Trophoblast cell (in vitro differentiated cells and primary cell): ENCODE data around the gene NLRP3.
A peak's percentile ranks its signal among the peaks of the same experiment; 100 is the strongest.
"Not testable (repeated sequence)": the region's sequence is repeated elsewhere in the genome, so short reads cannot be mapped to it uniquely, and the experiment has no call there.

Experiments
- DNase-seq, 2 donors: peaks; one replicate each; pipeline ENCODE4 v3.0.0-alpha.2; 2016
- H2AFZ ChIP-seq: 2 replicates; pipeline ENCODE4 v1.6.1; 2013; ENCODE audit warnings: low read length, moderate library complexity, mild to moderate bottlenecking; ENCODE audit not compliant: insufficient read depth, poor library complexity
- H2AK5ac ChIP-seq: 2 replicates; pipeline ENCODE4 v1.6.1; 2013; ENCODE audit warnings: mild to moderate bottlenecking, low read length
- H2BK120ac ChIP-seq: 2 replicates; pipeline ENCODE4 v1.6.1; 2013; ENCODE audit warnings: low read length, mild to moderate bottlenecking, moderate library complexity; ENCODE audit not compliant: insufficient read depth, poor library complexity
- H2BK12ac ChIP-seq: 2 replicates; pipeline ENCODE4 v1.6.1; 2013; ENCODE audit warnings: mild to moderate bottlenecking, low read length, moderate library complexity
- H2BK5ac ChIP-seq: 2 replicates; pipeline ENCODE4 v1.6.1; 2013; ENCODE audit warnings: low read length, low read depth, moderate library complexity, mild to moderate bottlenecking; ENCODE audit not compliant: poor library complexity
- H3K14ac ChIP-seq: 2 replicates; pipeline ENCODE4 v1.6.1; 2013; ENCODE audit warnings: mild to moderate bottlenecking, low read length
- H3K18ac ChIP-seq: 2 replicates; pipeline ENCODE4 v1.6.1; 2013; ENCODE audit warnings: mild to moderate bottlenecking, low read length
- H3K23ac ChIP-seq: 2 replicates; pipeline ENCODE4 v1.6.1; 2013; ENCODE audit warnings: low read length
- H3K27ac ChIP-seq: 2 replicates; pipeline ENCODE4 v1.5.1; 2013; ENCODE audit warnings: low read depth, mild to moderate bottlenecking, inconsistent platforms, low read length, moderate library complexity
- H3K27me3 ChIP-seq: 2 replicates; pipeline ENCODE4 v1.6.1; 2013; ENCODE audit warnings: inconsistent platforms, mild to moderate bottlenecking, low read length, moderate library complexity; ENCODE audit not compliant: insufficient read depth
- H3K36me3 ChIP-seq, 2 experiments: 1 replicate in 1 of 2; 2 replicates in 1 of 2; pipeline ENCODE4 v1.6.1; 2013; ENCODE audit warnings: low read length in 2 of 2, mild to moderate bottlenecking in 2 of 2, moderate library complexity in 1 of 2; ENCODE audit not compliant: insufficient read depth in 2 of 2, control insufficient read depth in 1 of 2
- H3K4ac ChIP-seq: 2 replicates; pipeline ENCODE4 v1.6.1; 2013; ENCODE audit warnings: low read depth, mild to moderate bottlenecking, low read length, moderate library complexity
- H3K4me1 ChIP-seq, 2 experiments: 1 replicate in 1 of 2; 2 replicates in 1 of 2; pipeline ENCODE4 v1.6.1; 2013; ENCODE audit warnings: low read length in 2 of 2, mild to moderate bottlenecking in 2 of 2, moderate library complexity in 1 of 2; ENCODE audit not compliant: insufficient read depth in 2 of 2, control insufficient read depth in 1 of 2
- H3K4me2 ChIP-seq: 2 replicates; pipeline ENCODE4 v1.6.1; 2013; ENCODE audit warnings: inconsistent platforms, mild to moderate bottlenecking, low read length, moderate library complexity
- H3K4me3 ChIP-seq: 2 replicates; pipeline ENCODE4 v1.5.1; 2013; ENCODE audit warnings: mild to moderate bottlenecking, low read depth, low read length, inconsistent platforms
- H3K79me1 ChIP-seq: one replicate; pipeline ENCODE4 v1.6.1; 2013; ENCODE audit warnings: low read length
- H3K79me2 ChIP-seq: 2 replicates; pipeline ENCODE4 v1.6.1; 2013; ENCODE audit warnings: low read length, mild to moderate bottlenecking; ENCODE audit not compliant: control insufficient read depth, insufficient read depth, poor library complexity
- H3K9ac ChIP-seq: 2 replicates; pipeline ENCODE4 v1.6.1; 2013; ENCODE audit warnings: mild to moderate bottlenecking, low read length
- H3K9me3 ChIP-seq: 2 replicates; pipeline ENCODE4 v1.6.1; 2013; ENCODE audit warnings: low read depth, mild to moderate bottlenecking, control low read depth, inconsistent platforms, low read length; ENCODE audit not compliant: insufficient read depth
- H4K12ac ChIP-seq: 2 replicates; pipeline ENCODE4 v1.6.1; 2013; ENCODE audit warnings: low read depth, mild to moderate bottlenecking, low read length, moderate library complexity
- H4K8ac ChIP-seq: 2 replicates; pipeline ENCODE4 v1.6.1; 2013; ENCODE audit warnings: low read depth, mild to moderate bottlenecking, low read length, moderate library complexity
- H4K91ac ChIP-seq: one replicate; pipeline ENCODE4 v1.6.1; 2013; ENCODE audit warnings: low read depth, mild to moderate bottlenecking, low read length, moderate library complexity
- WGBS: extraction: QIAGEN DNeasy Blood & Tissue Kit; methylation state at CpG from one replicate; pipeline ENCODE4 v1.1.7; 2013; ENCODE audit warnings: missing lambda C conversion rate; ENCODE audit not compliant: insufficient read length, insufficient coverage; ENCODE audit errors: extremely low coverage; 5-methylcytosine and 5-hydroxymethylcytosine counted together

NLRP3 gene

GRCh38 chr1:247476328-247477058 is 60.5 kb downstream of the NLRP3 start:
- H4K8ac ChIP-seq, H3K23ac ChIP-seq, DNase-seq, H3K18ac ChIP-seq, H3K36me3 ChIP-seq, H3K27me3 ChIP-seq, H3K9ac ChIP-seq, H3K4me3 ChIP-seq, H2BK12ac ChIP-seq, H2AFZ ChIP-seq, H3K4me2 ChIP-seq, H3K14ac ChIP-seq, H3K4me1 ChIP-seq, H4K12ac ChIP-seq, H3K9me3 ChIP-seq, H3K79me2 ChIP-seq, H2AK5ac ChIP-seq: not testable (repeated sequence)
- H2BK5ac ChIP-seq: peak overlapping the region; percentile 99
- peaks cover 30% of the 10 kb centered on the region for H3K79me1 ChIP-seq
- H2BK120ac ChIP-seq: peak overlapping the region; percentile 90
- H3K4ac ChIP-seq: peak overlapping the region; percentile 83
- peak overlapping the region; percentile 97 for H3K27ac ChIP-seq
- WGBS: no CpG with 5 or more reads among the region's 6 CpGs
- peak overlapping the region; percentile 92 for H4K91ac ChIP-seq

GRCh38 chr1:247482747-247483146 is 66.8 kb downstream of the NLRP3 start:
- H2BK120ac ChIP-seq: no peak overlapping the region
- H3K4me3 ChIP-seq: no peak overlapping the region
- H3K36me3 ChIP-seq: no peaks in the 10 kb centered on the region
- no peaks in the 10 kb centered on the region for H3K27me3 ChIP-seq
- no peak overlapping the region for H3K18ac ChIP-seq
- no peak overlapping the region for H3K4me2 ChIP-seq
- H3K79me2 ChIP-seq: no peaks in the 10 kb centered on the region
- no CpG with 5 or more reads among the region's 1 CpG for WGBS
- no peak for DNase-seq
- no peak overlapping the region for H2BK12ac ChIP-seq
- no peaks in the 10 kb centered on the region for H3K9me3 ChIP-seq
- H2AK5ac ChIP-seq: no peak overlapping the region
- no peak overlapping the region for H2AFZ ChIP-seq
- H3K4ac ChIP-seq: no peak overlapping the region
- H3K79me1 ChIP-seq: peaks cover 18% of the 10 kb centered on the region
- H3K9ac ChIP-seq: no peak overlapping the region
- no peak overlapping the region for H2BK5ac ChIP-seq
- no peak overlapping the region for H4K12ac ChIP-seq
- H3K27ac ChIP-seq: no peak overlapping the region
- H4K91ac ChIP-seq: no peak overlapping the region
- no peaks in the 10 kb centered on the region for H3K4me1 ChIP-seq
- no peak overlapping the region for H3K14ac ChIP-seq
- H3K23ac ChIP-seq: no peak overlapping the region
- H4K8ac ChIP-seq: no peak overlapping the region

- no peak overlapping the region for H4K8ac ChIP-seq
- H4K12ac ChIP-seq: no peak overlapping the region
- H3K4ac ChIP-seq: no peak overlapping the region
- no peaks in the 10 kb centered on the region for H3K36me3 ChIP-seq
- peak; percentile 20 to 74 for DNase-seq
- peak overlapping the region; percentile 17 for H4K91ac ChIP-seq
- no peak overlapping the region for H3K23ac ChIP-seq
- H2BK5ac ChIP-seq: no peak overlapping the region
- no peaks in the 10 kb centered on the region for H3K79me2 ChIP-seq
- H3K14ac ChIP-seq: no peak overlapping the region
- peaks cover 6% of the 10 kb centered on the region for H3K79me1 ChIP-seq
- peak overlapping the region; percentile 90 for H2BK12ac ChIP-seq
- no peak overlapping the region for H3K27ac ChIP-seq
- H2BK120ac ChIP-seq: peak overlapping the region; percentile 74
- no peak overlapping the region for H2AFZ ChIP-seq
- H3K4me3 ChIP-seq: no peak overlapping the region
- H3K18ac ChIP-seq: no peak overlapping the region
- no peaks in the 10 kb centered on the region for H3K9me3 ChIP-seq
- H2AK5ac ChIP-seq: no peak overlapping the region
- no peak overlapping the region for H3K4me2 ChIP-seq
- no peaks in the 10 kb centered on the region for H3K4me1 ChIP-seq
- H3K27me3 ChIP-seq: no peaks in the 10 kb centered on the region
- no peak overlapping the region for H3K9ac ChIP-seq
Observed at GRCh38 chr1:247487057-247487456, 71.1 kb downstream of the NLRP3 start.

- peaks cover 3% of the 10 kb centered on the region for H3K79me1 ChIP-seq
- no peak overlapping the region for H3K4me3 ChIP-seq
- no peak overlapping the region for H3K9ac ChIP-seq
- H4K8ac ChIP-seq: no peak overlapping the region
- H3K27ac ChIP-seq: no peak overlapping the region
- no peak overlapping the region for H4K91ac ChIP-seq
- no peak overlapping the region for H3K4me2 ChIP-seq
- H2AFZ ChIP-seq: no peak overlapping the region
- H3K4ac ChIP-seq: no peak overlapping the region
- peak overlapping the region; percentile 19 for H2BK12ac ChIP-seq
- peak in 1 of 2 donors; percentile 39 for DNase-seq
- H3K18ac ChIP-seq: no peak overlapping the region
- no peak overlapping the region for H4K12ac ChIP-seq
- WGBS: no CpG with 5 or more reads among the region's 12 CpGs
- H3K4me1 ChIP-seq: no peaks in the 10 kb centered on the region
- no peaks in the 10 kb centered on the region for H3K36me3 ChIP-seq
- no peaks in the 10 kb centered on the region for H3K27me3 ChIP-seq
- H2BK120ac ChIP-seq: no peak overlapping the region
- no peaks in the 10 kb centered on the region for H3K79me2 ChIP-seq
- no peak overlapping the region for H3K23ac ChIP-seq
- H2BK5ac ChIP-seq: no peak overlapping the region
- no peak overlapping the region for H3K14ac ChIP-seq
- peak overlapping the region; percentile 55 for H2AK5ac ChIP-seq
- H3K9me3 ChIP-seq: no peaks in the 10 kb centered on the region
Observed at GRCh38 chr1:247491328-247491727, 75.4 kb downstream of the NLRP3 start.
